ENCODE data around the gene PALM. TPM values are rescaled to one million over a fixed set of nuclear protein-coding genes. Genes with fewer than 3 reads are reported as not detected.

The PALM gene
- total and polyA plus RNA-seq, 5 experiments from 2014 or later: not detected

DNA sequence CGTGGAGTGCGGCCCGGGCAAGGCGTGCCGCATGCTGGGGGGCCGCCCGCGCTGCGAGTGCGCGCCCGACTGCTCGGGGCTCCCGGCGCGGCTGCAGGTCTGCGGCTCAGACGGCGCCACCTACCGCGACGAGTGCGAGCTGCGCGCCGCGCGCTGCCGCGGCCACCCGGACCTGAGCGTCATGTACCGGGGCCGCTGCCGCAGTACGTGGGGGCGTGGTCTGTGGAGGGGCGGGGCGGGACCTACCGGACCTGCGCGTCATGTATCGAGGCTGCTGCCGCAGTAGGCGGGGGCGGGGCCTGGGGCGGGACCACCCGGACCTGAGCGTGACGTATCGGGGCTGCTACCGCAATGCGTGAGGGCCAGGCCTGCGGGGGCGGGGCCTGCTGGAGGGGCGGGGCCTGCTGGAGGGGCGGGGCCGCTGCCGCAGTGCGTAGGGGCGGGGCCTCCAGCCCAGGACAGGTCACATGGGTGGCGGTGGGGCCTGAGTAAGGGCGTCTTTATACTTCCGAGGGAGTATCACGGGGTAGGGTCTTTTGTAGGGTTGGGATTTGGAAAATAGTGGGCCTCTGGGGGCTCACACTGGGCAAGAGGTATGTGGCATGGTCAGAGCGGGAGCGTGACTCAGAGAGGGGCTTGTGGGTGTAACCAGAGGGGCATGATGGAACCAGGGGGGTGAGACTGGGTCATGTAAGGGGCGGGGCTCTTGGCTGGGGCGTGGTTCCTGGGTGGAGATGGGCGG is 28.3 kb upstream of the PALM start:
- Mint-ChIP-seq H3K4me1 (peaks cover 0 to 15% (median 5%) of the 10 kb centered on the region in 4 donors), H3K27ac (peak overlapping the region; percentile 86 to 99 (median 98)), H3K36me3 (no peaks in the 10 kb centered on the region), H3K27me3 (peaks cover under 1 to 8% (median 1%) of the 10 kb centered on the region in 5 donors), H3K9me3 (no peaks in the 10 kb centered on the region), H3K4me3 (peak overlapping the region; percentile 75 to 99 (median 96))
- POLR2A ChIA-PET: interaction anchor here (0.6 to 2.0 kb wide), 7 partner anchors 17 to 174 kb away, joined by 4 to 15 read pairs (median 4); partner anchors contain the start of gene RNF126
- ATAC-seq: peak; percentile 79 to 80
- DNase-seq: peak; percentile 97 to 100 (median 100)

DNA sequence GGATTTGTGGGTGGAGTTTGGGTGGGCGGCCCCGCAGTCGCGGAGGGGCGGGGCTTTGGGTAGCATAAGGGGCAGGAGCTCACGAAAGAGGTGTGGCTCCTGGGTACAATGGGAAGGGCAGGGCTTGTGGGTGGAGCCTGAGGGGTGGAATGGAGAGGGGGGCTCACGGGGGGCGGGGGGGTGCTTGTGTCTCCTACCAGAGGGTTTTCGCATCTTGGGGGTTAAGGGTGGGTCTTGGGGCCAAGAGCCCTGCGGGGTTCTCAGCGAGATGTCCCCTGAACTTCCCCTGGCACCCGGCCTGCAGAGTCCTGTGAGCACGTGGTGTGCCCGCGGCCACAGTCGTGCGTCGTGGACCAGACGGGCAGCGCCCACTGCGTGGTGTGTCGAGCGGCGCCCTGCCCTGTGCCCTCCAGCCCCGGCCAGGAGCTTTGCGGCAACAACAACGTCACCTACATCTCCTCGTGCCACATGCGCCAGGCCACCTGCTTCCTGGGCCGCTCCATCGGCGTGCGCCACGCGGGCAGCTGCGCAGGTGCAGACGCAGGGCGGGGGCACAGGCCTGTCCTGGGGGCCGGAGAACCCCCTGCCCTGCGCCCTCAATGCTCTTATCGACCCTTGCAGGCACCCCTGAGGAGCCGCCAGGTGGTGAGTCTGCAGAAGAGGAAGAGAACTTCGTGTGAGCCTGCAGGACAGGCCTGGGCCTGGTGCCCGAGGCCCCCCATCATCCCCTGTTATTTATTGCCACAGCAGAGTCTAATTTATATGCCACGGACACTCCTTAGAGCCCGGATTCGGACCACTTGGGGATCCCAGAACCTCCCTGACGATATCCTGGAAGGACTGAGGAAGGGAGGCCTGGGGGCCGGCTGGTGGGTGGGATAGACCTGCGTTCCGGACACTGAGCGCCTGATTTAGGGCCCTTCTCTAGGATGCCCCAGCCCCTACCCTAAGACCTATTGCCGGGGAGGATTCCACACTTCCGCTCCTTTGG is 27.4 kb upstream of the PALM start:
- POLR2A ChIA-PET: interaction anchor here (0.6 to 1.5 kb wide), 4 partner anchors 20 to 175 kb away, joined by 4 to 5 read pairs (median 4); no protein-coding TSS in a partner anchor
- Mint-ChIP-seq H3K9me3 (no peaks in the 10 kb centered on the region), H3K4me1 (peaks cover 0 to 12% (median 4%) of the 10 kb centered on the region in 4 donors), H3K4me3 (peak overlapping the region; percentile 75 to 99 (median 96)), H3K27me3 (peaks cover 0 to 3% (median 0%) of the 10 kb centered on the region in 5 donors), H3K36me3 (no peaks in the 10 kb centered on the region), H3K27ac (peak overlapping the region; percentile 86 to 99 (median 98))
- DNase-seq (peak in 8 of 10 donors; percentile 34 to 92 (median 62)), ATAC-seq (no peak)

DNA sequence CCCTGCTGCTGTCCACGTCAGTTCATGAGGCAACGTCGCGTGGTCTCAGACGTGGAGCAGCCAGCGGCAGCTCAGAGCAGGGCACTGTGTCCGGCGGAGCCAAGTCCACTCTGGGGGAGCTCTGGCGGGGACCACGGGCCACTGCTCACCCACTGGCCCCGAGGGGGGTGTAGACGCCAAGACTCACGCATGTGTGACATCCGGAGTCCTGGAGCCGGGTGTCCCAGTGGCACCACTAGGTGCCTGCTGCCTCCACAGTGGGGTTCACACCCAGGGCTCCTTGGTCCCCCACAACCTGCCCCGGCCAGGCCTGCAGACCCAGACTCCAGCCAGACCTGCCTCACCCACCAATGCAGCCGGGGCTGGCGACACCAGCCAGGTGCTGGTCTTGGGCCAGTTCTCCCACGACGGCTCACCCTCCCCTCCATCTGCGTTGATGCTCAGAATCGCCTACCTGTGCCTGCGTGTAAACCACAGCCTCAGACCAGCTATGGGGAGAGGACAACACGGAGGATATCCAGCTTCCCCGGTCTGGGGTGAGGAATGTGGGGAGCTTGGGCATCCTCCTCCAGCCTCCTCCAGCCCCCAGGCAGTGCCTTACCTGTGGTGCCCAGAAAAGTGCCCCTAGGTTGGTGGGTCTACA is 25.9 kb upstream of the PALM start:
- Mint-ChIP-seq H3K4me3 (no peak overlapping the region), H3K27ac (peak overlapping the region in 3 of 10 donors; percentile 43 to 86 (median 57)), H3K9me3 (no peaks in the 10 kb centered on the region), H3K27me3 (no peaks in the 10 kb centered on the region), H3K4me1 (peaks cover 0 to 12% (median 4%) of the 10 kb centered on the region in 4 donors), H3K36me3 (no peaks in the 10 kb centered on the region)
- DNase-seq (no peak), ATAC-seq (no peak)
- POLR2A ChIA-PET: interaction anchor here (0.7 kb wide), 1 partner anchor 34 kb away, joined by 3 read pairs; no protein-coding TSS in a partner anchor

DNA sequence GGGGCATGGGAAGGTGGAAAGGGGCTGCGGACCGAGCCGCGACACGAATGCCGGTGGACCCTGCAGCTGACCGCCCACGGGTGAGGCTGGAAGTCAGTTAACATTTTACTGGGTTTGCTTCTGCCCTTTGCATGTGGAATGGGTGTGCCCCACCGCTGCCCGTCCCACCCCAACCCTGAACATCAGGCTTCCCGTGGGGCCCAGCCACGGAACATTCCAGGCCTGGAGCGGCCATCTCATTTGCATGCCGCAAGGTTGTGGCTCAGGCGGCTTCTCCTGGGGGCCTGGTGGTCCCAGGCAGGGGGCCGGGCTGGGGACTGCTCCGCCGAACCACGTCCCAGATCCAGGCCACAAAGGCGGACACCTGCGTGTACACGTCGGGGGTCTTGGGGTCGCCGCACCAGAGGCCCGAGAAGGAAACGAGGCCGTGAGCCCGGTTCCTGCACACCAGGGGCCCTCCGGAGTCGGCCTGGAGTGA is 23.2 kb upstream of the PALM start:
- Mint-ChIP-seq H3K36me3 (no peaks in the 10 kb centered on the region), H3K9me3 (no peaks in the 10 kb centered on the region), H3K4me3 (no peak overlapping the region), H3K4me1 (peaks cover 0 to 3% (median 3%) of the 10 kb centered on the region in 4 donors), H3K27ac (no peak overlapping the region), H3K27me3 (no peaks in the 10 kb centered on the region)
- DNase-seq: no peak
- no peak for ATAC-seq
- POLR2A ChIA-PET: no interaction called here

DNA sequence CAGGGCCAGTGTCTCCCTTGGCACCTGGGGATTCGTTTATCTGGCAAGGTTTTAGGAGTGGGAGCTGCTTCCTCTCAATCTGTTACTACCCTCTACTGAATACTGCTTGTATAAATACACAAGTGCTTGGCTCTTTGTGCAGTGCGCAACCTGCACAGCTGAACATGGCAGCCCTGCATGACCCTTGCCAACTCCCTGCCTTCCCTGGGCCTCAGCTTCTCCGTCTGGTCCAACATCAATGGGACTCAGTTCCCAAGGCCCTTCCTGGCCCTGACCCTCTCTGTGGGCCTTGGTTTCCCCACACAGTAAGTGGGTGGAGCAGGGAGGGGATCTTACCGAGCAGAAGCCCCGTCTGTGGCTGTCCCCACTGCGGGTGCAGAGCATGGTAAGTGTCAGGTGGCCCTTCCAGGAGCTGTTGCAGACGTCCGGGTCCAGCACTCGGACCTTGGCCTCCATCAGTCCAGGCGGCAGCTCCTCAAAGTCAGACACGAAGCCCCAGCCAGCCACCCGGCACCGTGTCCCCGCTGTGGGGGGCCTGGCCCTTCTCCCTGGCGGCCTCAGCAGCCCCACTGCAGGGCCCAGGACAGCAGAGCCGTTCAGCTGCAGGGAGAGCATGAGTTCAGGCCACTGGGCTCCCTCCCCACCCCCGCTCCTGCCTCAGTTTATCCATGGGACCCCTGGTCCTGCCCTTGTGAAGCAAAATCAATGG is 22.0 kb upstream of the PALM start:
- Mint-ChIP-seq H3K27me3 (no peaks in the 10 kb centered on the region), H3K36me3 (no peaks in the 10 kb centered on the region), H3K9me3 (no peaks in the 10 kb centered on the region), H3K27ac (peak overlapping the region in 1 of 10 donors; percentile 18), H3K4me3 (no peak overlapping the region), H3K4me1 (no peaks in the 10 kb centered on the region)
- ATAC-seq (no peak), DNase-seq (no peak)
- POLR2A ChIA-PET: no interaction called here

DNA sequence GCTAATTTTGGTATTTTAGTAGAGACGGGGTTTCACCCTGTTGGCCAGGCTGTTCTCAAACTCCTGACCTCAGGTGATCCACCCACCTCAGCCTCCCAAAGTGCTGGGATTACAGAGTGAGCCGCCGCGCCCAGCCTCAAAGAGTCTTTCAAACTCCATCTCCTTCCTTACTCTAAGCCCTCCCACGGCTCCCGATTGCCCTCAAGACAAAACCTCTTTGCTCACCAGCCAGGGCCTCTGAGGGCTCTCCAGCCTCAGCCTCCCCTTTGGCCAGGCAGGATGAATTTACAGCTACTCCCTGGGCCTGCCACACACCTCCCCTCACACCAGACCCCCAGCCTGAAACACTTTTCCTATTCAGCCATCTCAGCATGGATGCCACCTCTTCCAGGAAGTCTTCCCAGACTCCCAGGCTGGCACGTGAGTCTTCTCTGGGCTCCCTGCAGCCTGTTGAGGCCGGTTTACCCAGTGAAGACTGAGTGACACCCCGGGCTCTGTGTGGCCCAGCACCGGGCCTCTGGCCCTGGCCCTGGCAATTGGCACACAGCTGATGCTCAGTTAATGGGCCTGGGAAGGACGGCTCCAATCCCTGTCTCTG is 21.1 kb upstream of the PALM start:
- Mint-ChIP-seq H3K36me3 (no peaks in the 10 kb centered on the region), H3K4me3 (no peak overlapping the region), H3K4me1 (no peaks in the 10 kb centered on the region), H3K27me3 (no peaks in the 10 kb centered on the region), H3K9me3 (no peaks in the 10 kb centered on the region), H3K27ac (peak overlapping the region in 2 of 10 donors; percentile 62 to 67)
- ATAC-seq (no peak), DNase-seq (no peak)
- POLR2A ChIA-PET: no interaction called here

DNA sequence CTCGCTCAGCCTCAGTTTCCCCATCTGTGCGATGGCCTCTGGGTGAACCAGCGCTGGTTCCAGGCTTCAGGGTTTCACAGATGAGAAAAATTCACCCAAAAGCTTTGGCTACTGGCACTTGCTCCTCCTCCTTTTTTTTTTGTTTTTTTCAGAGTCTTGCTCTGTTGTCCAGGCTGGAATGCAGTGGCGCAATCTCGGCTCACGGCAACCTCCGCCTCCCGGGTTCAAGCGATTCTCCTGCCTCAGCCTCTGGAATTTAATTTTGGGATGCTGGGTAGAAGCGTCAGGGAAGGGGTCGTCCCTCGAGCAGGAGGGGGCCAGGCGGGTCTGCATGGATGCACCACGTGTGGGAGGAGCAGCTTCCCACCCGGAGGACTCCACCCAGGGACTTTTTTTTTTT is 20.5 kb upstream of the PALM start:
- no peak for ATAC-seq
- DNase-seq: no peak
- H3K27ac Mint-ChIP-seq: peak overlapping the region in 1 of 10 donors; percentile 62
- H3K27me3 Mint-ChIP-seq: no peaks in the 10 kb centered on the region
- H3K36me3 Mint-ChIP-seq: no peaks in the 10 kb centered on the region
- no peak overlapping the region for H3K4me3 Mint-ChIP-seq
- H3K9me3 Mint-ChIP-seq: no peaks in the 10 kb centered on the region
- POLR2A ChIA-PET: interaction anchor here (0.7 kb wide), 1 partner anchor 54 kb away, joined by 3 read pairs; no protein-coding TSS in a partner anchor
- no peaks in the 10 kb centered on the region for H3K4me1 Mint-ChIP-seq

DNA sequence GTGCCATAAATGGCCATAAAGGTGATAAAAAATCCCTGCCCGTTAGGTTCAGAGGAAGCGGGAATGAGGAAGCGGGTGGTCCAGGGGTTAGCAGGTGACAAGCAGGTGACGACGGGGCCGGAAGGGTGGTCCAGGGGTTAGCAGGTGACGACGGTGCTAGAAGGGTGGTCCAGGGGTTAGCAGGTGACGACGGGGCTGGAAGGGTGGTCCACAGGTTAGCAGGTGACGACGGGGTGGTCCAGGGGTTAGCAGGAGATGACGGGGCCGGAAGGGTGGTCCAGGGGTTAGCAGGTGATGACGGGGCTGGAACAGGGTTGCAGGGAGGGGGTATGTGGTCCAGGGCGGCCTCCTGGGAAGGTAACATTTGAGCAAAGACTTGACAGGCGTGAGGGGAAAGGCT is 19.7 kb upstream of the PALM start:
- no peaks in the 10 kb centered on the region for H3K27me3 Mint-ChIP-seq
- POLR2A ChIA-PET: no interaction called here
- DNase-seq (no peak), ATAC-seq (no peak)
- H3K4me3 Mint-ChIP-seq: no peak overlapping the region
- no peaks in the 10 kb centered on the region for H3K9me3 Mint-ChIP-seq
- H3K36me3 Mint-ChIP-seq: no peaks in the 10 kb centered on the region
- peak overlapping the region in 1 of 10 donors; percentile 15 for H3K27ac Mint-ChIP-seq
- H3K4me1 Mint-ChIP-seq: no peaks in the 10 kb centered on the region

DNA sequence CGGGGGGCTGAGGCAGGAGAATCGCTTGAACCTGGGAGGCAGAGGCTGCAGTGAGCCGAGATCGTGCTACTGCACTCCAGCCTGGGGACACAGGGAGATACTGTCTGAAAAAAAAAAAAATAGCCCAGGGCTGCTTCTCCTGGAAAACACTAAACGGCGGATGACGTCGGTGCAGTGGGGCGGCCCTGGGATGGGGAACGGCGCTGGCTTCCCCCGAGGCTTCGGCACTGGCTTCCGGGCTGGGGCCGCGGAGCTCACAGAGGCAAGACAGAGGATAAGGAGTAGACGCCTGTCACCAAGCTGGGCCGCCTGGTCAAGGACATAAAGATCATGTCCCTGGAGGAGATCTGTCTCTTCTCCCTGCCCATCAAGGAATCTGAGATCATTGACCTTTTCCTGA is 18.5 kb upstream of the PALM start:
- POLR2A ChIA-PET: interaction anchor here (0.7 kb wide), 1 partner anchor 12 kb away, joined by 3 read pairs; no protein-coding TSS in a partner anchor
- peaks cover 0 to 4% (median 0%) of the 10 kb centered on the region in 5 donors for H3K27me3 Mint-ChIP-seq
- peaks cover 0 to 8% (median under 1%) of the 10 kb centered on the region in 4 donors for H3K4me1 Mint-ChIP-seq
- no peak for ATAC-seq
- no peak overlapping the region for H3K27ac Mint-ChIP-seq
- no peak for DNase-seq
- no peaks in the 10 kb centered on the region for H3K36me3 Mint-ChIP-seq
- H3K9me3 Mint-ChIP-seq: no peaks in the 10 kb centered on the region
- no peak overlapping the region for H3K4me3 Mint-ChIP-seq

DNA sequence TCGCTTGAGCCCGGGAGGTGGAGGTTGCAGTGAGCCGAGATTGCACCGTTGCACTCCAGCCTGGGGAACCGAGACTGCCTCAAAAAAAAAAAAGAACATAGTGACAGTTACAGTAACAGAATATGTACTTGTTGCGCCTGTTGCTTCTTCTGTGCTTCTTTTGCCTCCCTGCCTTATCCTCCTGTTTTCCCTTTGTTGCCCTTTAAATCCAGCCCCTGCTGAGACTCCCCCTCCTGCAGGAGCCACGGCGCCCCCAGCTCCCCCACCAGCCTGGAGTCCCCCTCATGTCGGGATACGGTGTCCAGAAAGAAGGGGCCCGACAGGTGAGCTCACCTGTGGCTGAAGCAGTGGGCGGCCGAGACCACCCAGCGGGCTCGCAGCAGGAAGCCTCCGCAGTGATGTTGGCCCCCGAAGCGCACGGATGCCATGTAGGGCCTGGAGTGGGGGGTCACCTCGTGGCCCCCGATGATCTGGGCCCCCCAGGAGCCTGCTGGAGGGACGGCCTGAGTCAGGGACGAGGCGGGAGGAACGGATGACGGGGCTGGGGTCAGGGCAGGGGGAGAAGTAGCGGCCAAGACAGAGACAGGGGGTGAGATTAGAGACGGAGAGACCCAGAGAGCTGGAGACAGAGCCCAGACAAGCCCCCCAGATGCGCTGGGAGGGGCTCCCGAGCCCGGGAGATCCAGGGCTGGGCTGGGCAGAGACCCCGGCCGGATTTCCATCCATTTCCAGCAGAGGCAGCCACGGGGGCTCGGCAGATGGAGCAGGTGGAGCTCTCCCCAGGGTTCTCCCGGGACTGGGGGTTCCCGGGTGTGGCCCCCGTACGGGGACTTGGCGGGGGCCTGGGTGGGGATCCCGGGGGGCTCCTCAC is 14.0 kb upstream of the PALM start:
- Mint-ChIP-seq H3K4me3 (peak overlapping the region in 3 of 10 donors; percentile 15 to 51 (median 41)), H3K27ac (no peak overlapping the region), H3K9me3 (no peaks in the 10 kb centered on the region), H3K27me3 (peaks cover 1 to 38% (median 7%) of the 10 kb centered on the region in 5 donors), H3K4me1 (peaks cover 1 to 8% (median 5%) of the 10 kb centered on the region in 4 donors), H3K36me3 (no peaks in the 10 kb centered on the region)
- ATAC-seq (peak in 1 of 2 donors; percentile 14), DNase-seq (no peak)
- POLR2A ChIA-PET: interaction anchor here (0.6 to 0.7 kb wide), 2 partner anchors 17 to 31 kb away, joined by 3 to 4 read pairs; no protein-coding TSS in a partner anchor
